HK-2 (cell line): ENCODE measurements around the gene WASF3.
A peak's percentile ranks its signal among the peaks of the same experiment; 100 is the strongest.

Source experiments
- DNase-seq: peaks from one replicate; pipeline ENCODE4 v3.0.0-alpha.2; 2018; ENCODE audit not compliant: unreplicated experiment

Gene WASF3

GRCh38 chr13:26685606-26686005 lies 128.1 kb downstream of the WASF3 start:
- no peak for DNase-seq

- no peak for DNase-seq
These were observed 128.8 kb downstream of the WASF3 start for GRCh38 chr13:26686285-26686684.

DNA sequence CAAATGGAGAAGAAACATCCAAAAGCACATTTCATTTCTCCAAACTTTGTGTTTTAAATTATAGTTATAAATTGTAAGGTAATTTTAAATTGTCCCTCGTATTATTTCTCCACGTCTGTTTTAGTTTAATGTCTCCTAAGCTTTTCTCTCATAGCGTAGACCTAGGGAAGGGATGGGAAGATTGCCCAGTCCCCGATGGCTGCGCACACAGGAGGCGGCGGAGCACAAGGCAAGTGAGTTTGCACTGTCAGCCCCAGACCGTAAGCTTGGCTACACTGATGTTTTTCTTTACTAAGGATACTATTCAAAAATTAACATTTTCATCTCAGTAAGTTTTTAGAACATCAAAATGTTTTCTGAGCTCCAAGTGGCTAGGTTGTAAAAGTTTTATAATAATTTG lies 130.8 kb downstream of the WASF3 start:
- no peak for DNase-seq

- DNase-seq: no peak
These were observed 131.5 kb downstream of the WASF3 start for GRCh38 chr13:26688980-26689379.

DNA sequence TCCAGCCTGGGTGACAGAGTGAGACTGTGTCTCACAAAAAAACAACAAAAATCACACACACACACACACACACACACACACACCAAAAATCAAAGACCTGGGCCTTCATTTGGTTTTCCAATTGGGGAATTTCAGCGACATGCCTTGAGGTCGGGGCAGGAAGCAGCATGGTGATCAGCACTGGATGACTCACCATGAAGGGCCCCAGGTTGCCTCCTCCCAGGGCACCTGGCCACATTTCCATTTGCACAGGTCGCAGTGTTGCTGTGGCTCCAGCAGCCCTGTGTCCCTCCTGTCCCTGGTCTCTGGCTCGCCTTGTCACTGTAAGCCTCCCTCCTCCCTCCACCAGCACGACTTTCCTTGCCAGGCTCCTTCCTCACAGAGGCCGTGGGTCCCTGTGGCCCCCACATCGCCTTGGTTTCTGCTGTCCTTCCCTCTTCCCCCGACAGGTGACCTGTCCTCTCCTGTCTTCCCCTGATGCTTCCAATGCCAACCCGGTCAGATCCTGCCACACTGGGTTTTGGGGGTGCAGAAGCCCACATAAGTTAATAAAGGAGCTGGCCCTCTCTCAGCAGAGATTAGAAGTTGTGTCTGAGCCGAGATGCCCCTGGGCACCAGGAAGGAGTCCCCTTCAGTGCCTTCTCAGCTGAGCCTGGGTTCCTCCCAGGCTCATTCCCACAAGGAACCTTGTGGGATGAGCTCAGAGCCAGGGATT lies 136.4 kb downstream of the WASF3 start:
- DNase-seq: peak; percentile 11

DNA sequence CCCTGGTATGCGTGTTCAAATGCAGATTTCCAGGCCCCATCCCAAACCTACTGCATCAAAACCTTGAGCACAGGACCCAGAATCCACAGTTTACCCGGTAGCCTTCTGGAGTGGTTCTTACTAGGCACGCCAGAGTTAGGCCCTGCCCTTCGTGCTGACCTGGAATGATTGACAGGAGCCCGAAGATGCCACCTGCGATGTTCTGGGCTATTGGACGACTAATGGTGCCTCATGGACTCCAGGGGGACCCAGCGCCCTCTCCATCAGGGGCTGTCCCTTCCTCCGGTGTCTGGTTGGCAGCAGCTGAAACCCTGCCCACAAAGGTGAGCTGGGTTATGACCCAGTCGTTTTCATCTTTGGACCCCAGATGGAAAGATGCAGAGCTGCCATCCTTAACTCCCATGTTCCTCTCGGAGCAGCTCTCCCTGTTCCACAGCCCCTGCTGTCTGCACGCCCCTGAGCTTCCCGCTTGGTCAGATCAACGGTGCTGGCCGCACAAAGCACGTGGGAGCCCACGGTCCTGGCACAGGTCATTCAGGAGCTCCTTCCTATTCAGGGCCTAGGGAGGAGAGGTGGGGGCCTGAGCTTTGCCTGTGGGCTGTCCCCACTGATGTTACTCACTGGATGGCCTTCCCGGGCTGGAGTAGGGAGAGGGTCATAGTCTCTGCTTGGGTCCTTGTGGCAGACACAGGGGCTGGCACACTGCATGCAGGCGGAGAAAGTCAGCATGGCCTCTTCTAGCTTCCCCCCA lies 137.3 kb downstream of the WASF3 start:
- no peak for DNase-seq

DNA sequence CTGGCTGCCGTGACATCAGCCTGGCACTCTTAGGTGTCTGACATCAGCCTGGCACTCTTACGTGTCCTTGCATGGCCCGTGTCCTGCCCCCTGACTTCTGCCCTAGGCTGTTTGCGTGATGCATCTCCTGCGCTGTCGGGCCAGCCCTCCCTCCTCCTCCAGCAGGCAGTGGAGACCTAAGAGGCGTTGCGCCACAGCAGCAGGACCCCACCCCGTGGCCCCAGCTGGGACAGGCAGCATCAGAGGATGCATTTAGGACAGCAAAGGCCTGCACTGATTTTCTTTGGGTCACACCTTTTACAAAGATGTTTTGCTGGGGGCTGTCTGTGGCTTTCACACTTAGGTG lies 137.8 kb downstream of the WASF3 start:
- DNase-seq: no peak

DNA sequence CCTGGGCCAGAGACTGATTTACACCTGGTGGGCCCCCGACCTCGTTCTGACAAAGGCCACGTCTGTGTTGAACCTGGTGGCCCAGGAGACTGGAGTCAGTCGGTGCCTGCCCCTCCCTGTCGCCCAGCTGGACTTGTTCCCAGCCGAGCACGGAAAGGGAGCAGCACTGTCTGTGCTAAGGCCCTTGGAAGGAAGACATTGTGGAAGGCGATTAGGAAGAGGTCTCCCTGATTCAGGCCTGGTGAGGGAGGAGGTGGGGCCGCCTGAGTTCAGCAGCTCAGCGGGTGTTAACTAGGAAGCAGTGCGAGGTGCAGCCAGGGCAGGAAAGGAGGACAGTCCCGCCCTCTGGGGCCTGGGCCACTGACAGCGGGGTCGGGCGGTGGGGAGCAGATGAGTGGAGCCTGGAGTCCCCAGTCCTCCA lies 138.4 kb downstream of the WASF3 start:
- DNase-seq: no peak

DNA sequence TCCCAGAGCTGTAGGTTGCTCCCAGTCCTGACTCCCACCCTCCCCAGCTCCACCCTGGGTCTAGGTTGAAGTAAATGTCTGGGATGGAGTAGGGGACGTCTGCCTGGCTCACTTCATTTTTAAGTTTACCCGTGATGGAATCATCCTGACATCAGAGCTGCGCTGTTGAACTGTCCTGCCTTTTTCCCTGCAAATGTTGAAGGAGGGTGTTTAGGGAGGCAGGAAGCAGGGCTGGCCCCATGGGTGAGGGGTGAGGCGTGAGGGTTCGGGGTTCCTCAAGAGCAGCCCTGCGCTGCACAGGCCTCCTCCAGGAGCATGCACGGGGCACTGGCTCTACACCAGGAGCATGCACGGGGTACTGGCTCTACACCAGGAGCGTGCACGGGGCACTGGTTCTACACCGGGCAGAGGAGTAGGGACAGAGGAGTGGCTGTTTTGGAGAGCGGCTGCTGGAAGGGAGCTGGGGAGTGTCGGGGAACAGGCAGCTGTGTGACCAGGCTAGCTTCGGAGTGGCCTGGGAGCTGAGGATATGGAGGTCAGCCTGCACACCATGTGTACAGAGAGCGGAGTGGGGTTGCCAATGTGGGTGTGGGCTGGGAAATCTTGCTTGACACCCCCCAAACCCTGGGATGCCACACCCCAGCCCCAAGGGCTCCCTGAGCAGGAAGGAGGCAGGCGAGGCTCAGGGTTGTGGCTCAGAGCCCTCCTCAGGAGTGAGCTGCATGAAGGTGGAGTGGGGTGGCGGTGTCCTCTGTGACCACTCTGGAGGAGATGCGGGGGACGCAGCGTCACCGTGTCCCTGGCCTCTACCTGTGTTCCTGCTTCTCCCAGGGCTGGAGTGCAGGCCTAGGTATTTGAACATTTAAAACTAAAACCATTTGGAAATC lies 139.8 kb downstream of the WASF3 start:
- DNase-seq: no peak

DNA sequence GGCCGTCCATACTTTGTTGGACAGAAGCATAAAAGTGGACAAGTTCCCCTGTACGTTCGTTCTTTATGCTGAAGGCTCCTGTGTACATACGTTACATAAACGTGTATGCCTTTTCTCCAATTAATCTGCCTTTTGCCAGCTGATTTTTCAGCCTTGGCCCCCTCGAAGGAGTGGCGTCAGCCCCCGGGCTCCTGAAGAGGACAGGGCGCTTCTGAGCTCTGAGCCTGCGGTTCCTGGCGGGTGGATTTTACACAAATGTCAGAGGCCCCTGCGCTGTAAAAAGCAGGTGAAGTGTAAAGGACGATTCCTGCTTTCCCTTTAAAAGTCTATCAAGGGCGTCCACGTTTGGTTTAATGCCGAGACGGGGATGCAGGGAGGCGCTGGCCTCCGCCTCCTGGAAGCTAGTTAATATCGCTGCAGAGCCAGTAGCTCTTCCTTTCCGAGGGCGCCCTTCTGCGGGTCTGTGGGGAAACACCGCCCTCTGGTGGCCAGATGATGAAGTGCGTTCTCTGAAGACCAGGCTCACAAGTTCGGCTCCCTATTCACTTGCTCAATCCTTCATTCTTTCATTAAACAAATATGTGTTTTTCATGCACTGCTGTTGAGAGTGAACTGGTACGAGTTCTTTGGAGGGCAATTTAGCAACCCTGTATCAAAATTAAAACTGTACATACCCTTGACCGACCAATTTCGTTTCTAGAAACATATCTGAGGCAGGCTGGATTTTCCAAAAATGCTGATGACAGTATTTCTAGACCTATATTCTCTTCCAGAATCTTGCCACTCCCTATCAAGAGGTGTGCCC lies 141.1 kb downstream of the WASF3 start:
- peak; percentile 78 for DNase-seq

DNA sequence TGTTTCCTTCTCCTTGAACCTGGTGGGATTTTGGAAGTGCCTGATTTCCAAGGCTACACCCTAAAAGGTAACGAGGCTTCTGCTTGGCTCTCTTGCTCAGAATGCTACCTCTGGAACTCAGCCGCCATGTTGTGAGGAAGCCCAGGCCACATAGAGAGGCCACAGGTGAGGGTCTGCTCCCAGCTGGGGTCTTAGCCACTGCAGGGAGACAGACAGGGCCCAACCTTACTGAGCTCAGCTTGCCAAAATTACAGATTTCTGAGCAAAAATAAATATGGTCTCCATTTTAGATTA lies 141.7 kb downstream of the WASF3 start:
- no peak for DNase-seq

DNA sequence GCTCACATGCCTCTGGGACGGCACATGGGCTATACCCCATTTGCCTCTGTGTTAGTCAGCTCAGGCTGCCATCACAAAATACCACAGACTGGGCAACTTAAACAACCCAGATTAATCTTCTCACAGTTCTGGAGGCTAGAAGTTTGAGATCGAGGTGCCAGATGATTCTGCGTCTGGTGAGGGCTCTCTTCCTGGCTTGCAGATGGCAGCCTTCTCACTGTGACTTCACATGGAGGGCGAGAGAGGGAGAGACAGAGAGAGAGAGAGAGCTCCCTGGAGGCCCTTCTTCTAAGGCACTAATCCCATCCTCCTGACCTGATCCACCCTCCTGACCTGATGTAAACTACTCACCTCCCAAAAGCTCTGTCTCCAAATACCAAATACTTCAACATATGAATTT lies 148.1 kb downstream of the WASF3 start:
- DNase-seq: no peak

GRCh38 chr13:26706381-26706780 lies 148.9 kb downstream of the WASF3 start:
- no peak for DNase-seq

GRCh38 chr13:26707122-26708006 lies 149.9 kb downstream of the WASF3 start:
- DNase-seq: peak; percentile 21

GRCh38 chr13:26708007-26708297 lies 150.5 kb downstream of the WASF3 start:
- DNase-seq: no peak

GRCh38 chr13:26709461-26709860 lies 152.0 kb downstream of the WASF3 start:
- no peak for DNase-seq

- no peak for DNase-seq
These were observed 152.7 kb downstream of the WASF3 start for GRCh38 chr13:26710166-26710565.

DNA sequence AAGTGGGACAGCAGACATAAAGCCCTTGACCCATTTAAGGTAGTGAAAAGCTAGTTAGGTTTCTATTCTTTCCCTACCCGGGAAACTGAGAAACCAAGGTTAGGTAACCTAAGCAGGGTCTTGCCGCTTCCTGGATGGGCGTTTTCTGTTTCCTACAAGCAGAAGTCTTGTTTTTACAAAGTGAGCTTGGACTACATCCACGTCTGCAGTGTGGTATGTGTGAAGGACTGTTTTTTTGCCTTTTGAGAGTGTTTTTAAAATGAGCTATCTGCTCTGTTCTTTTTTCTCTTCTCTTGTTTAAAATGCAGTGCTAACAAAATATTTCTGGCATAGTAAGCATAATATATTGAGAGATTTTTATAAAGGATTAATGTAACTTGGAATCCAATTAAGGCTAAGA lies 153.7 kb downstream of the WASF3 start:
- no peak for DNase-seq

- no peak for DNase-seq
These were observed 155.9 kb downstream of the WASF3 start for GRCh38 chr13:26713341-26713740.

DNA sequence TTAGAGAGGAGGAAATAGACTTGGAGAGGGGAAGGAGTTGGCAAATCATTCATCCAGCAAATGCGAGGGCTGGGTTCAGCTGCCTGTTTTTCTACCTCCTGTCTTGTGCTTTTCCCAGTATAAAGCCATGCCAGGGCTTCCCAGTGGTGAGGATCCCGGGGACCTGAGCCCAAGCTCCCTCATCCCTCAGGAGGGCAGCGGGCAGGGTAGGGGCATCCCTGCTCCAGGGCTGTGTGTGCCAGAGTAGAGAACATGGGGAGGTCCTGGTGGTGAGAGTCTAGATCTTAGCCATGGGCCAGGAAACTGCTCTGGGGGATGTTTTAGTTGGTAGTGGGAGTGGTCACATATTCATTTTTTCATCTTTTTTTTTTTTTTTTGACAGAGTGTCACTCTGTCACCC lies 159.5 kb downstream of the WASF3 start:
- DNase-seq: no peak

DNA sequence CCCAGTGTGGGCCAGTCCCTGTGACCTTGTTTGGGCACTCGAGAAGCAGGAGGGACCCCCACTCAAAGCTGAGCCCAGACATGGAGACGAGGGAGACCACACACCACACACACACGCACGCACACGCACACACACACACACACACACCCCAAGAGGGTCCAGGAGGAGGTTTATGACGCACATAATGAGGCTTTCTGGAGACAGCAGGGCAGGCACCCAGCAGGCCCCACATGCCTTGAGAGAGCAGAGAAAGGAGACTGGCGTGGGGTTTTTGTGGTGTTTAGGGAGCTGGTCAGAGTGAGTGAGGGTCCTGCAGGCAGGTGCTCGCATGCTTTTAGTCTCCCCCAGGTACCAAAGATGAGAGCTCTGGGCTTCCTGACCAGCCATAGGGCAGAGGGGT lies 160.7 kb downstream of the WASF3 start:
- no peak for DNase-seq
